ENCODE measurements around the gene TMCC3.

Gene TMCC3

GRCh38 chr12:94585626-94586025, 64.7 kb downstream of the TMCC3 start:
- TF ChIP-seq ZFX (IDR thresholded peaks at IDR 0.05; ENCODE audit: borderline replicate concordance): no peak
- TF ChIP-seq CTCF (IDR thresholded peaks at IDR 0.05): no peak
- no peak overlapping the region for H3K27ac ChIP-seq

- no peak overlapping the region for H3K27ac ChIP-seq
These were observed 66.0 kb downstream of the TMCC3 start for GRCh38 chr12:94584377-94584776.

GRCh38 chr12:94582591-94582990, 67.8 kb downstream of the TMCC3 start:
- no peak overlapping the region for H3K27ac ChIP-seq
- TF ChIP-seq ZFX (IDR thresholded peaks at IDR 0.05; ENCODE audit: borderline replicate concordance): no peak
- TF ChIP-seq CTCF (IDR thresholded peaks at IDR 0.05): no peak

More at GRCh38 chr12:94584377-94584776, 66.0 kb downstream of the TMCC3 start:
- no peak for TF ChIP-seq ZFX (IDR thresholded peaks at IDR 0.05; ENCODE audit: borderline replicate concordance)
- TF ChIP-seq CTCF (IDR thresholded peaks at IDR 0.05): no peak

- TF ChIP-seq CTCF (IDR thresholded peaks at IDR 0.05) (no peak), ZFX (IDR thresholded peaks at IDR 0.05; ENCODE audit: borderline replicate concordance) (no peak)
- peak overlapping the region; percentile 34 for H3K27ac ChIP-seq
These were observed 74.5 kb downstream of the TMCC3 start for GRCh38 chr12:94575645-94576403.

DNA sequence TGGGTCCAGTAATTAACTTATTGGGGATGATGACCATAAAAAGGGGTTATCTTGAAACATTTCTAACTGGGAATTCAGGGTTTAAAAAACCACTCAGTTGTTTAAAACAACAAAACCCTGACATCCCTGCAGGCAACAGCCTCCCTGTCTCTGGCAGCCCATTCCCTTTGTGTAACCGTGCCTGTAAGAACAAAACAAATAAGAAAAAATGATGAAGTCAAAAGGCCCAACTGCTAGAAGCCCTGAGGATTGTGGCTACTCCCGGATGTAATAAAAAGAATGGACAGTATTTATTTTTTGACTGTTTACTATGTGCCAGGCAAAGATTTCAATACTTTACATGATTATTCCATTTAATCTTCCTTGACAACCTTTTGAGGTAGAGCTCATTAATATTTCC, 75.3 kb downstream of the TMCC3 start:
- peak overlapping the region; percentile 34 for H3K27ac ChIP-seq
- no peak for TF ChIP-seq CTCF (IDR thresholded peaks at IDR 0.05)
- no peak for TF ChIP-seq ZFX (IDR thresholded peaks at IDR 0.05; ENCODE audit: borderline replicate concordance)

GRCh38 chr12:94571556-94571955, 78.8 kb downstream of the TMCC3 start:
- no peak for TF ChIP-seq ZFX (IDR thresholded peaks at IDR 0.05; ENCODE audit: borderline replicate concordance)
- TF ChIP-seq CTCF (IDR thresholded peaks at IDR 0.05): no peak
- no peak overlapping the region for H3K27ac ChIP-seq

GRCh38 chr12:94570161-94570560, 80.2 kb downstream of the TMCC3 start:
- no peak overlapping the region for H3K27ac ChIP-seq

More at GRCh38 chr12:94570161-94570560, 80.2 kb downstream of the TMCC3 start:
- TF ChIP-seq CTCF (IDR thresholded peaks at IDR 0.05) (no peak), ZFX (IDR thresholded peaks at IDR 0.05; ENCODE audit: borderline replicate concordance) (no peak)

All from 22Rv1 (cell line).